NB4 (cell line): ENCODE measurements around the gene BMPR1B.

Source experiments
- CTCF ChIP-seq: IDR thresholded peaks from one replicate; pipeline ENCODE4 v1.5.1; 2012; ENCODE audit warnings: low read depth, low read length
- POLR2A ChIP-seq: IDR thresholded peaks from 2 replicates; pipeline ENCODE4 v1.6.1; 2011; ENCODE audit warnings: mild to moderate bottlenecking; ENCODE audit not compliant: insufficient read length; ENCODE audit errors: extremely low read depth

- TF ChIP-seq CTCF (no peak), POLR2A (no peak)
Observed at GRCh38 chr4:94897023-94897422, 139.3 kb downstream of the BMPR1B start.
